ENCODE results near the gene NCOA5. TPM values are rescaled to one million over a fixed set of nuclear protein-coding genes. Genes with fewer than 3 reads are reported as not detected.

NCOA5 gene
- total and polyA plus RNA-seq, 9 of the 15 experiments (the other 6 are each of a cell fraction or from before 2014, with no cell fraction given): 3.9 to 22.8 (median 13.8) TPM

DNA sequence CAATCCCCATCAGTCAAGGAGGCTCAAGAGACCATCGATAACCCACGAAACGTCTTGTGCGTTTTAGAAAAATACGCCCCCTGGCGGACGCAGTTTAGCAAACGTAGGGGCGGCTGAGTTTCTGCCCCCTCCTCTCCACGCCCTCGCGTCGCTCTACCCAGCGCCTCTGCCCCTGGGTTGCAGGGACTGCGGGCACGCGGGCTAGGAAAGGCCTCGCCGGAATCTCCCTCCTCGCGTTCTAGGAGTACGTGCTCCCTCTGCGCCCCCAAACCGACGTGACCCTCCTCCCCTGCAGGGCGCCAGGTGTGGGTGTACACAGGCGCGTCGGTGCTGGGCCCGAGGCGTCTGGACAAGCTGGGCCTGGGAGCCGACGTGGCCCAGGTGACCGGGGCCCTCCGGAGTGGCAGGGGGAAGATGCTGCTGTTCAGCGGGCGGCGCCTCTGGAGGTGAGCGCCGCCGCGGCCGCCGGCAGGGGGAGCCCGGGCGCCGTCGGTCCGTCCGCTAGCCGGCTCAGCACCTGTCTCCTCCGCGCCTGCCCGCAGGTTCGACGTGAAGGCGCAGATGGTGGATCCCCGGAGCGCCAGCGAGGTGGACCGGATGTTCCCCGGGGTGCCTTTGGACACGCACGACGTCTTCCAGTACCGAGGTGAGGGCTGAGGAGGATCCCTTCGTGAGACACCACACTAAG, 75.8 kb downstream of the NCOA5 start (continued):
- TF ChIP-seq, protein P1, sequence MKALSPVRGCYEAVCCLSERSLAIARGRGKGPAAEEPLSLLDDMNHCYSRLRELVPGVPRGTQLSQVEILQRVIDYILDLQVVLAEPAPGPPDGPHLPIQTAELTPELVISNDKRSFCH (CRISPR knock-in tag; IDR thresholded peaks at IDR 0.05): no peak
- TF ChIP-seq, protein P1 (tag; IDR thresholded peaks at IDR 0.05): 0 out of 2 replicates have a peak, but pooled peaks have one; percentile 39
- TF ChIP-seq ZNF408 (CRISPR knock-in tag; IDR thresholded peaks at IDR 0.05; ENCODE audit: low read depth) (no peak), ZNF75A (CRISPR knock-in tag; IDR thresholded peaks at IDR 0.05) (no peak), ZNF431 (CRISPR knock-in tag; IDR thresholded peaks at IDR 0.05) (no peak), TBP (optimal IDR thresholded peaks at IDR 0.05; ENCODE audit: low read depth, low read length) (no peak), SUPT5H (IDR thresholded peaks at IDR 0.05) (no peak), SMARCA5 (IDR thresholded peaks at IDR 0.05) (0 out of 2 replicates have a peak, but pooled peaks have one; percentile 50), E2F3 (CRISPR knock-in tag; IDR thresholded peaks at IDR 0.05) (no peak), SPI1 (IDR thresholded peaks at IDR 0.05; ENCODE audit: borderline replicate concordance, low read depth, low read length) (no peak), KLF6 (CRISPR knock-in tag; IDR thresholded peaks at IDR 0.05; ENCODE audit: borderline replicate concordance) (no peak), ZNF699 (CRISPR knock-in tag; IDR thresholded peaks at IDR 0.05; ENCODE audit: insufficient replicate concordance) (no peak), ZBTB7A (IDR thresholded peaks at IDR 0.05; ENCODE audit: borderline replicate concordance, control insufficient read depth, low read depth, low read length) (peak; percentile 77), ZNF3 (CRISPR knock-in tag; IDR thresholded peaks at IDR 0.05) (no peak)
- TF ChIP-seq, protein P2, sequence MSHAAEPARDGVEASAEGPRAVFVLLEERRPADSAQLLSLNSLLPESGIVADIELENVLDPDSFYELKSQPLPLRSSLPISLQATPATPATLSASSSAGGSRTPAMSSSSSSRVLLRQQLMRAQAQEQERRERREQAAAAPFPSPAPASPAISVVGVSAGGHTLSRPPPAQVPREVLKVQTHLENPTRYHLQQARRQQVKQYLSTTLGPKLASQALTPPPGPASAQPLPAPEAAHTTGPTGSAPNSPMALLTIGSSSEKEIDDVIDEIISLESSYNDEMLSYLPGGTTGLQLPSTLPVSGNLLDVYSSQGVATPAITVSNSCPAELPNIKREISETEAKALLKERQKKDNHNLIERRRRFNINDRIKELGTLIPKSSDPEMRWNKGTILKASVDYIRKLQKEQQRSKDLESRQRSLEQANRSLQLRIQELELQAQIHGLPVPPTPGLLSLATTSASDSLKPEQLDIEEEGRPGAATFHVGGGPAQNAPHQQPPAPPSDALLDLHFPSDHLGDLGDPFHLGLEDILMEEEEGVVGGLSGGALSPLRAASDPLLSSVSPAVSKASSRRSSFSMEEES (CRISPR knock-in tag; IDR thresholded peaks at IDR 0.05): no peak
- TF ChIP-seq, protein P3, sequence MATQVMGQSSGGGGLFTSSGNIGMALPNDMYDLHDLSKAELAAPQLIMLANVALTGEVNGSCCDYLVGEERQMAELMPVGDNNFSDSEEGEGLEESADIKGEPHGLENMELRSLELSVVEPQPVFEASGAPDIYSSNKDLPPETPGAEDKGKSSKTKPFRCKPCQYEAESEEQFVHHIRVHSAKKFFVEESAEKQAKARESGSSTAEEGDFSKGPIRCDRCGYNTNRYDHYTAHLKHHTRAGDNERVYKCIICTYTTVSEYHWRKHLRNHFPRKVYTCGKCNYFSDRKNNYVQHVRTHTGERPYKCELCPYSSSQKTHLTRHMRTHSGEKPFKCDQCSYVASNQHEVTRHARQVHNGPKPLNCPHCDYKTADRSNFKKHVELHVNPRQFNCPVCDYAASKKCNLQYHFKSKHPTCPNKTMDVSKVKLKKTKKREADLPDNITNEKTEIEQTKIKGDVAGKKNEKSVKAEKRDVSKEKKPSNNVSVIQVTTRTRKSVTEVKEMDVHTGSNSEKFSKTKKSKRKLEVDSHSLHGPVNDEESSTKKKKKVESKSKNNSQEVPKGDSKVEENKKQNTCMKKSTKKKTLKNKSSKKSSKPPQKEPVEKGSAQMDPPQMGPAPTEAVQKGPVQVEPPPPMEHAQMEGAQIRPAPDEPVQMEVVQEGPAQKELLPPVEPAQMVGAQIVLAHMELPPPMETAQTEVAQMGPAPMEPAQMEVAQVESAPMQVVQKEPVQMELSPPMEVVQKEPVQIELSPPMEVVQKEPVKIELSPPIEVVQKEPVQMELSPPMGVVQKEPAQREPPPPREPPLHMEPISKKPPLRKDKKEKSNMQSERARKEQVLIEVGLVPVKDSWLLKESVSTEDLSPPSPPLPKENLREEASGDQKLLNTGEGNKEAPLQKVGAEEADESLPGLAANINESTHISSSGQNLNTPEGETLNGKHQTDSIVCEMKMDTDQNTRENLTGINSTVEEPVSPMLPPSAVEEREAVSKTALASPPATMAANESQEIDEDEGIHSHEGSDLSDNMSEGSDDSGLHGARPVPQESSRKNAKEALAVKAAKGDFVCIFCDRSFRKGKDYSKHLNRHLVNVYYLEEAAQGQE (IDR thresholded peaks at IDR 0.05; ENCODE audit: borderline replicate concordance): peak; percentile 54; the same call in 1 of the 2 replicates
- TF ChIP-seq, protein P3 (CRISPR knock-in tag; IDR thresholded peaks at IDR 0.05; ENCODE audit: low read depth): no peak
- TF ChIP-seq, protein P4, sequence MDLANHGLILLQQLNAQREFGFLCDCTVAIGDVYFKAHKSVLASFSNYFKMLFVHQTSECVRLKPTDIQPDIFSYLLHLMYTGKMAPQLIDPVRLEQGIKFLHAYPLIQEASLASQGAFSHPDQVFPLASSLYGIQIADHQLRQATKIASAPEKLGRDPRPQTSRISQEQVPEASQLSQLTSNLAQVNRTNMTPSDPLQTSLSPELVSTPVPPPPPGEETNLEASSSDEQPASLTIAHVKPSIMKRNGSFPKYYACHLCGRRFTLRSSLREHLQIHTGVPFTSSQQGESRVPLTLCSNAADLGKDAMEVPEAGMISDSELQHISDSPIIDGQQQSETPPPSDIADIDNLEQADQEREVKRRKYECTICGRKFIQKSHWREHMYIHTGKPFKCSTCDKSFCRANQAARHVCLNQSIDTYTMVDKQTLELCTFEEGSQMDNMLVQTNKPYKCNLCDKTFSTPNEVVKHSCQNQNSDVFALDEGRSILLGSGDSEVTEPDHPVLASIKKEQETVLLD (IDR thresholded peaks at IDR 0.05): peak; percentile 35; the same call in 1 of the 2 replicates
